GM23248 (cell line): ENCODE measurements around the gene WFIKKN1. TPM values are rescaled to one million over a fixed set of nuclear protein-coding genes. Genes with fewer than 3 reads are reported as not detected.

Experiments used
- DNase-seq: peaks from one replicate; pipeline ENCODE4 v3.0.0-alpha.2; 2015
- H2AFZ ChIP-seq: fragments of 200-600 bp; sonication (generic); 2 replicates; pipeline ENCODE4 v1.6.1; 2016; ENCODE audit warnings: antibody characterized with exemption
- H3F3A ChIP-seq: fragments of 200-600 bp; sonication (generic); 2 replicates; pipeline ENCODE4 v1.6.1; 2016; ENCODE audit warnings: mild to moderate bottlenecking, antibody characterized with exemption, mixed run types; ENCODE audit not compliant: insufficient read depth
- H3K27ac ChIP-seq: fragments of 200-600 bp; sonication (generic); 2 replicates; pipeline ENCODE4 v1.5.1; 2016; ENCODE audit warnings: mild to moderate bottlenecking
- H3K27me3 ChIP-seq: fragments of 200-600 bp; sonication (generic); replicated peaks from 2 replicates; pipeline ENCODE4 v1.6.1; 2016; ENCODE audit warnings: mild to moderate bottlenecking; ENCODE audit not compliant: insufficient read depth
- H3K36me3 ChIP-seq: fragments of 200-600 bp; sonication (generic); 2 replicates; pipeline ENCODE4 v1.6.1; 2016; ENCODE audit warnings: low read depth, mild to moderate bottlenecking
- H3K4me1 ChIP-seq: fragments of 200-600 bp; sonication (generic); 2 replicates; pipeline ENCODE4 v1.6.1; 2016; ENCODE audit warnings: mild to moderate bottlenecking; ENCODE audit not compliant: insufficient read depth
- H3K4me2 ChIP-seq: fragments of 200-600 bp; sonication (generic); one replicate; pipeline ENCODE4 v1.6.1; 2016; ENCODE audit warnings: mild to moderate bottlenecking; ENCODE audit not compliant: unreplicated experiment
- H3K4me3 ChIP-seq: fragments of 200-600 bp; sonication (generic); 2 replicates; pipeline ENCODE4 v1.5.1; 2016; ENCODE audit warnings: mild to moderate bottlenecking
- H3K79me2 ChIP-seq: fragments of 200-600 bp; sonication (generic); 2 replicates; pipeline ENCODE4 v1.6.1; 2016; ENCODE audit warnings: mild to moderate bottlenecking; ENCODE audit not compliant: insufficient read depth
- H3K9ac ChIP-seq: fragments of 200-600 bp; sonication (generic); 2 replicates; pipeline ENCODE4 v1.6.1; 2016; ENCODE audit warnings: mild to moderate bottlenecking
- H3K9me2 ChIP-seq: fragments of 200-600 bp; sonication (generic); 2 replicates; pipeline ENCODE4 v1.6.1; 2016; ENCODE audit warnings: mixed run types, mild to moderate bottlenecking, moderate library complexity; ENCODE audit not compliant: insufficient read depth
- H3K9me3 ChIP-seq: fragments of 200-600 bp; sonication (generic); one replicate; pipeline ENCODE4 v1.6.1; 2017; ENCODE audit warnings: low read depth
- H4K20me1 ChIP-seq: fragments of 200-600 bp; sonication (generic); 2 replicates; pipeline ENCODE4 v1.6.0; 2016; ENCODE audit not compliant: insufficient read depth
- EZH2 ChIP-seq: fragments of 200-600 bp; sonication (generic); IDR thresholded peaks from 2 replicates; pipeline ENCODE4 v1.6.1; 2018; ENCODE audit warnings: antibody characterized with exemption, mild to moderate bottlenecking; ENCODE audit not compliant: insufficient read depth, poor library complexity, severe bottlenecking
- EZH2phosphoT487 ChIP-seq: fragments of 200-600 bp; sonication (generic); IDR thresholded peaks from 2 replicates; pipeline ENCODE4 v1.6.1; 2018; ENCODE audit warnings: antibody characterized with exemption, moderate library complexity, mild to moderate bottlenecking, low read depth; ENCODE audit not compliant: insufficient read depth
- WGBS, 2 experiments: methylation state at CpG; one replicate each; pipeline ENCODE4 v1.1.6; 2015 to 2017; ENCODE audit warnings: low lambda C conversion rate in 2 of 2, low coverage in 1 of 2; ENCODE audit errors: missing lambda C conversion rate in 2 of 2; 5-methylcytosine and 5-hydroxymethylcytosine counted together
- in situ Hi-C: fragments of 300-500 bp; cut with MboI; formaldehyde crosslinking; loops from 2 replicates; pipeline ENCODE4 v1.15.0; 2020
- polyA plus RNA-seq: library from polyadenylated mRNA; unstranded; fragments of >200 nt; fragmentation: Nextera tagmentation; extraction: Ambion mirVana; gene quantifications from 2 replicates; pipeline ENCODE4 v1.2.1, GENCODE V29; 2016
- total RNA-seq: library from RNA; depleted of rRNA; stranded (reverse); fragments of >200 nt; shearing (Covaris generic); gene quantifications from 2 replicates; pipeline ENCODE4 v1.2.3, GENCODE V29; 2014

WFIKKN1 gene
- total and polyA plus RNA-seq, 2 experiments from 2014 or later: not detected

DNA sequence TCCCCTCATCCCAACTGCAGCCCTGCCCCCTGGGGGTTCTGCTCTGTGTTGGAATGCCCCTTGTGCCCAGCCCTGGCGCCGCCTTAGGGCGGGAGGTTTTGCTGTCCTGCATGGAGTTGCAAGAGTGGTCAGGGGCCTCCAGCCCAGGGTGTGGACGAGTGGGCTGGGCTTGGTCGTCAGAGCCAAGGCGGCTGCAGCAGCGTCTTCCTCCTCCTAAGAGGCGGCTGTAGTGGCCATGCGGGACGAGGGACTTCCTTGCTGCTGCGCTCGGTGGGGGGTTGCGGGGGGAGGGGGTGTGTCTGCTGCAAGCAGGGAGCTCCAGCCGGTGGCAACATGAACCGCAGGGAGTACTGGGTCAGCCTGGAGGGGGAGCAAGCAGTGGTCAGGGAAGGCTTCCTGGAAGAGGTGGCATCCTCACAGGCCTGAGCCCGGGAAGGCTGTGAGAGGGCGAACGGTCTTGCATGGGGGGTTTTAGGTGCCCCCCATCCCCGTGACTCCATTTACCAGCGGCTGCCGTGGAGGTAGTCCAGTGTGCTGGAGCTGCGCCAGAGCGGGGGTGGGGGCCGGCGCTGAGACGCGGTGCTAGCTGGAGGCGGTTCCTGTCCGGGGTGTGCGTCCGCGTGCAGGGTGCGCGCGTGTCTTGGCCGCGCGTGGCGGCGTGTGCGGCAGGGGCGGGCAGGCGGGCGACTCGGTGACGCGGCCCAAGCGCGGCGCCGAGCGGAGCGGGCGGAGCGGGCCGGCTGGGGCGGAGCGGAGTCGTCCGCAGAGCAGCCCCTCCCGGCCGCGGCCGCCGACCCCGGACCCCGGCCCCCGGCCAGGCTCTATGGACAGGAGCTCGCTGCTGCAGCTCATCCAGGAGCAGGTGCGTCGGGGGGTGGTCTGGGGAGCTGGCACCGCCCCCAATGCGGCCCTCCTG, 44.4 kb downstream of the WFIKKN1 start, which contains the start of gene RHBDL1:
Gene RHBDL1, plus strand, starts transcription at position 704 of the 916 bp plus-strand sequence. Its CDS starts 120 bp downstream, at position 824.
- peak within 1 kb of the TSS; percentile 68 for H3K4me3 ChIP-seq
- no peak within 1 kb of the TSS for H3K27ac ChIP-seq
- H3K36me3 ChIP-seq: no peaks in the 10 kb centered on the region
- DNase-seq: peak; percentile 64
- H3K4me1 ChIP-seq: no peaks in the 10 kb centered on the region
- peak within 1 kb of the TSS; percentile 57; the same call in 1 of the 2 replicates for H3K9ac ChIP-seq
- no peaks in the 10 kb centered on the region for H3K9me3 ChIP-seq
- no peaks in the 10 kb centered on the region for H3F3A ChIP-seq
- H3K4me2 ChIP-seq: peak within 1 kb of the TSS; percentile 79
- H4K20me1 ChIP-seq: no peaks in the 10 kb centered on the region
- TF ChIP-seq EZH2 (no peak), EZH2phosphoT487 (no peak)
- H3K79me2 ChIP-seq: peaks cover 2% of the 10 kb centered on the region
- in situ Hi-C loops: no loop called here
- no peaks in the 10 kb centered on the region for H3K27me3 ChIP-seq
- no peaks in the 10 kb centered on the region for H3K9me2 ChIP-seq
- 12 to 15% methylated on average over 39 to 50 of the region's 73 CpGs for WGBS, 2 experiments
- H2AFZ ChIP-seq: no peak within 1 kb of the TSS

DNA sequence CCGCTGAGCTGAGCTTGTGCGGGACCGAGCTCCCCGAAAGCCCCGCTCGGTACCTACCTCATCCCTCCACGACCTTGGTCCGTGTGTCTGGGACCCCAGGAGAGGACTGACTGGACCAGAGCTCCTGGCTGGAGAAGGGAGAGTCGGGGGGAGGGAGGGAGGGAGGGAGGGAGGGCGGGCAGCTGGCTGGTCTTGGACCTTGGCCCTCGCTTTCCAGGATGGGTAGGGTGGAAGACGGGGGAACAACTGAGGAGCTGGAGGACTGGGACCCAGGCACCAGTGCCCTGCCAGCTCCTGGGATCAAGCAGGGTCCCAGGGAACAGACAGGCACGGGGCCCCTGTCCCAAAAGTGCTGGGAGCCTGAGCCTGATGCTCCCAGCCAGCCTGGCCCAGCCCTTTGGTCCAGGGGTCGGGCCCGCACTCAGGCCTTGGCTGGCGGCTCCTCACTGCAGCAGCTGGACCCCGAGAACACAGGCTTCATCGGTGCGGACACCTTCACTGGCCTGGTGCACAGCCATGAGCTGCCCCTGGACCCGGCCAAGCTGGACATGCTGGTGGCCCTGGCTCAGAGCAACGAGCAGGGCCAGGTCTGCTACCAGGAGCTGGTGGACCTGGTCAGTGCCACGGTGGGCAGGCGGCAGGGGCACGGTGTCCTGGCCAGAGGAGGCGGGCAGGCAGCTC, 45.2 kb downstream of the WFIKKN1 start:
- TF ChIP-seq EZH2phosphoT487: no peak
- TF ChIP-seq EZH2: no peak
- Histone ChIP-seq H3K27ac (no peak overlapping the region), H3K27me3 (no peaks in the 10 kb centered on the region), H4K20me1 (no peaks in the 10 kb centered on the region), H3K4me2 (peak overlapping the region; percentile 79), H3K9me2 (no peaks in the 10 kb centered on the region), H3K36me3 (no peaks in the 10 kb centered on the region), H3K4me3 (peak overlapping the region; percentile 68), H3K79me2 (peaks cover 4% of the 10 kb centered on the region), H2AFZ (no peak overlapping the region), H3K4me1 (no peaks in the 10 kb centered on the region), H3F3A (no peaks in the 10 kb centered on the region), H3K9ac (0 out of 2 replicates have a peak overlapping the region, but pooled peaks have one; percentile 57), H3K9me3 (no peaks in the 10 kb centered on the region)
- no peak for DNase-seq
- in situ Hi-C loops: no loop called here
- 41 to 43% methylated on average over 20 to 23 of the region's 25 CpGs for WGBS, 2 experiments

DNA sequence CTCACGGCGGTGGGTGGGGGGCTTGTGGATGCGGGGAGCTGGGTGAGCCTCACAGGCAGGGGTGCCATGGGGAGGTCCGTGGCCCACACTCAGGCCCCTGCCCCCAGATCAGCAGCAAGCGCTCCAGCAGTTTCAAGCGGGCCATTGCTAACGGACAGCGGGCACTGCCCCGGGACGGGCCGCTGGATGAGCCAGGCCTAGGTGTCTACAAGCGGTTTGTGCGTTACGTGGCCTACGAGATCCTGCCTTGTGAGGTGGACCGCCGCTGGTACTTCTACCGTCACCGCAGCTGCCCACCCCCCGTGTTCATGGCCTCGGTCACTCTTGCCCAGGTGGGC, 45.7 kb downstream of the WFIKKN1 start:
- 90 to 91% methylated on average over 20 to 21 of the region's 21 CpGs for WGBS, 2 experiments
- H3K36me3 ChIP-seq: no peaks in the 10 kb centered on the region
- in situ Hi-C loops: no loop called here
- no peak for DNase-seq
- no peak overlapping the region for H3K4me3 ChIP-seq
- no peak overlapping the region for H2AFZ ChIP-seq
- TF ChIP-seq EZH2phosphoT487 (no peak), EZH2 (no peak)
- no peaks in the 10 kb centered on the region for H3K27me3 ChIP-seq
- H3F3A ChIP-seq: 0 out of 2 replicates have a peak, but pooled peaks cover 3% of the 10 kb centered on the region
- no peak overlapping the region for H3K9ac ChIP-seq
- no peaks in the 10 kb centered on the region for H4K20me1 ChIP-seq
- peaks cover 3% of the 10 kb centered on the region for H3K4me1 ChIP-seq
- peaks cover 9% of the 10 kb centered on the region for H3K79me2 ChIP-seq
- H3K9me2 ChIP-seq: no peaks in the 10 kb centered on the region
- H3K27ac ChIP-seq: no peak overlapping the region
- H3K9me3 ChIP-seq: no peaks in the 10 kb centered on the region
- no peak overlapping the region for H3K4me2 ChIP-seq

DNA sequence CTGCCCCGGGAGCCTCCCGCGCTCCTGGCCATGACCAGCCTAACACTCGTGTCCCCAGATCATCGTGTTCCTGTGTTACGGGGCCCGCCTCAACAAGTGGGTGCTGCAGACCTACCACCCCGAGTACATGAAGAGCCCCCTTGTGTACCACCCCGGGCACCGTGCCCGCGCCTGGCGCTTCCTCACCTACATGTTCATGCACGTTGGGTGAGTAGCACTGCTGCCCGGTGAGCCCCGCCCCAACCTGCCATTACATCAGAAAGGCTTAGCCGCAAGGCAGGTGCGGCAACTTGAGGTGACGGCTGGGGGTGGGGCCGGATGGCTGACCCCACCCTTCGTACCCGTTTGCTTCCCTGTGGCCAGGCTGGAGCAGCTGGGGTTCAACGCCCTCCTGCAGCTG, 46.1 kb downstream of the WFIKKN1 start:
- DNase-seq: no peak
- Histone ChIP-seq H3K4me1 (peaks cover 7% of the 10 kb centered on the region), H3F3A (peaks cover 7% of the 10 kb centered on the region; the same call in 1 of the 2 replicates), H3K4me2 (no peak overlapping the region), H3K27me3 (no peaks in the 10 kb centered on the region), H3K9me3 (no peaks in the 10 kb centered on the region), H4K20me1 (no peaks in the 10 kb centered on the region), H3K27ac (no peak overlapping the region), H3K79me2 (peaks cover 13% of the 10 kb centered on the region), H3K9me2 (no peaks in the 10 kb centered on the region), H3K36me3 (peaks cover 3% of the 10 kb centered on the region; the same call in 1 of the 2 replicates), H3K4me3 (no peak overlapping the region), H2AFZ (no peak overlapping the region), H3K9ac (no peak overlapping the region)
- in situ Hi-C loops: no loop called here
- TF ChIP-seq EZH2phosphoT487 (no peak), EZH2 (no peak)
- 74 to 83% methylated on average over 23 of the region's 23 CpGs for WGBS, 2 experiments
